ENCODE results near the gene WDR31.
"Not testable (repeated sequence)": the region's sequence is repeated elsewhere in the genome, so short reads cannot be mapped to it uniquely, and the experiment has no call there.

Gene WDR31
- 0.69 to 4.6 (median 1.5) reads per million in 17 experiments for total RNA-seq

GRCh38 chr9:113340011-113340699 lies at the start of gene WDR31:
Gene WDR31, minus strand, starts transcription at chr9:113340275. Its CDS starts 8,253 bp downstream, at chr9:113332022.
- peak; percentile 90 to 94 (median 92) for DNase-seq

GRCh38 chr9:113389451-113389850 lies 49.4 kb upstream of the WDR31 start:
- no peak for DNase-seq

- no peak for DNase-seq
Observed at GRCh38 chr9:113388833-113389232, 48.8 kb upstream of the WDR31 start.

GRCh38 chr9:113387560-113388230 lies 47.6 kb upstream of the WDR31 start:
- no peak for DNase-seq

GRCh38 chr9:113386571-113387393 lies 46.7 kb upstream of the WDR31 start:
- peak in 2 of 4 experiments; percentile 40 to 47 for DNase-seq

- DNase-seq, result peak in 3 of 4 experiments; percentile 11 to 23 (median 16)
Observed at GRCh38 chr9:113381909-113382411, 41.9 kb upstream of the WDR31 start.

- not testable (repeated sequence) for DNase-seq
Observed at GRCh38 chr9:113381441-113381840, 41.4 kb upstream of the WDR31 start.

GRCh38 chr9:113380869-113381378 lies 40.8 kb upstream of the WDR31 start:
- no peak for DNase-seq

- DNase-seq, result not testable (repeated sequence)
Observed at GRCh38 chr9:113379829-113380210, 39.7 kb upstream of the WDR31 start.

- DNase-seq, result not testable (repeated sequence)
Observed at GRCh38 chr9:113379094-113379828, 39.2 kb upstream of the WDR31 start.

GRCh38 chr9:113376634-113377567 lies 36.8 kb upstream of the WDR31 start, which contains the start of gene HDHD3:
Gene HDHD3, minus strand, starts transcription at chr9:113376986. Its CDS starts 2,632 bp downstream, at chr9:113374354.
- DNase-seq, result peak; percentile 76 to 91 (median 80)

GRCh38 chr9:113375057-113376023 lies 35.3 kb upstream of the WDR31 start:
- no peak for DNase-seq

- no peak for DNase-seq
Observed at GRCh38 chr9:113373676-113374392, 33.8 kb upstream of the WDR31 start.

- DNase-seq, result no peak
Observed at GRCh38 chr9:113373256-113373655, 33.2 kb upstream of the WDR31 start.

- DNase-seq, result no peak
Observed at GRCh38 chr9:113372059-113372458, 32.0 kb upstream of the WDR31 start.

GRCh38 chr9:113370806-113371325 lies 30.8 kb upstream of the WDR31 start:
- DNase-seq, result no peak

- DNase-seq, result no peak
Observed at GRCh38 chr9:113369855-113370140, 29.7 kb upstream of the WDR31 start.

GRCh38 chr9:113368982-113369854 lies 29.1 kb upstream of the WDR31 start:
- no peak for DNase-seq

All from suppressor macrophage (primary cell).